ENCODE results near the gene HCRTR1.
A peak's percentile ranks its signal among the peaks of the same experiment; 100 is the strongest.

The HCRTR1 gene

DNA sequence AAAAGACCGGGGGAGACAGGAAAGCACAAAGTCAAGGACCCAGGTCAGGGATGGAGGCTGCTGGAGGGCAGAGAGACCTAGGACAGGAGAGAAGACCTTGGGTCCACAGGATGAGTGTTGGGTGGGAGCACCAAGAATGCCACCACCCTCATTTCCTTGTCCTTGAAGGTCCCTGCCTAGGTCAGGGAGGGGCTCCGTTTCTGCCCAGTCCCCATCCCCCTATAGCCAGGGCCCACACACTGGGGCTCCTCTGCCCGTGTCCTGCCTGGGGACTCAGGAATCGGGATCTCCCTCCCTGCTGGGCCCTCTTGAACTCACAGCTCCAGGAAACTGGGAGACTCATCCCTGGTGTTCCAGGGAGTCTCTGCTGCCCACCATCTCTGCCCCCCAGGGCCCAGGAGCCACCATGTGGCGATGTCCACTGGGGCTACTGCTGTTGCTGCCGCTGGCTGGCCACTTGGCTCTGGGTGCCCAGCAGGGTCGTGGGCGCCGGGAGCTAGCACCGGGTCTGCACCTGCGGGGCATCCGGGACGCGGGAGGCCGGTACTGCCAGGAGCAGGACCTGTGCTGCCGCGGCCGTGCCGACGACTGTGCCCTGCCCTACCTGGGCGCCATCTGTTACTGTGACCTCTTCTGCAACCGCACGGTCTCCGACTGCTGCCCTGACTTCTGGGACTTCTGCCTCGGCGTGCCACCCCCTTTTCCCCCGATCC, 40.6 kb upstream of the HCRTR1 start:
- TF ChIP-seq, protein P1, sequence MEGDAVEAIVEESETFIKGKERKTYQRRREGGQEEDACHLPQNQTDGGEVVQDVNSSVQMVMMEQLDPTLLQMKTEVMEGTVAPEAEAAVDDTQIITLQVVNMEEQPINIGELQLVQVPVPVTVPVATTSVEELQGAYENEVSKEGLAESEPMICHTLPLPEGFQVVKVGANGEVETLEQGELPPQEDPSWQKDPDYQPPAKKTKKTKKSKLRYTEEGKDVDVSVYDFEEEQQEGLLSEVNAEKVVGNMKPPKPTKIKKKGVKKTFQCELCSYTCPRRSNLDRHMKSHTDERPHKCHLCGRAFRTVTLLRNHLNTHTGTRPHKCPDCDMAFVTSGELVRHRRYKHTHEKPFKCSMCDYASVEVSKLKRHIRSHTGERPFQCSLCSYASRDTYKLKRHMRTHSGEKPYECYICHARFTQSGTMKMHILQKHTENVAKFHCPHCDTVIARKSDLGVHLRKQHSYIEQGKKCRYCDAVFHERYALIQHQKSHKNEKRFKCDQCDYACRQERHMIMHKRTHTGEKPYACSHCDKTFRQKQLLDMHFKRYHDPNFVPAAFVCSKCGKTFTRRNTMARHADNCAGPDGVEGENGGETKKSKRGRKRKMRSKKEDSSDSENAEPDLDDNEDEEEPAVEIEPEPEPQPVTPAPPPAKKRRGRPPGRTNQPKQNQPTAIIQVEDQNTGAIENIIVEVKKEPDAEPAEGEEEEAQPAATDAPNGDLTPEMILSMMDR (conservative IDR thresholded peaks at IDR 0.05; ENCODE audit: low read depth, low read length): no peak
- peak overlapping the region; percentile 42 for H3K4me3 ChIP-seq (ENCODE audit: low read length)
- DNase-seq (ENCODE audit: low read depth): no peak

DNA sequence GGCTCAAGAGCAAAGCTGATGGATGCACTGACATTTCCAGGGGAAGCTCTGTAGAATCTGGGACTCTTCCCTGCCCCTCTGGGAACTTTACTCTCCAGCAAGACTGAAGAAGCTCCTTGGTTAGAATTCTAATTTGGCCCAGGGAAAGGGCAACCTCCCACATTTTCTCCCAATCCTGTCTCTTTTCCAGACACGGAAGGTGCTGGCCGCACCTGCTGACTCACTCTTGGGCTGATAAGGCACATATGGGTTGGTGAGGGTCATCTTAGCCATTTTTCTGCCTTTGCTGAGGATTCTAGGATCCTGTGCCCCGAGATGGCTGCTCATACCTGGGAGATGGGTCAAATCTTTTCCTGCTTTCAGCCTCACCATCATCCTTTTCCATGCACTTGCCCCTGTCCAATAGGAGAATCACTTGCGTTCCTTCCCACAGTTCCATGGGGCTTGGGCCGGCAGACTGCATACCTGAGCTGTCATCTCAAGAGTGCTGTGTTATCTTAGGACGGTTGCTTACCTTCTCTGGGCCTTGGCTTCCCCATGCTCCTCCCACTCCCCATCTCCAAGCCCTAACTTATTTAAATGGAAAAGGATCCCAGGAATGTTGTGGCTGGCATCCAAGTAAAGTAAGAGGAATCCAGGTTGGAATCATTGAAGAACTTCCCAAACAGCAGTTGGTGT, 39.8 kb upstream of the HCRTR1 start:
- H3K4me3 ChIP-seq (ENCODE audit: low read length): no peak overlapping the region
- DNase-seq (ENCODE audit: low read depth): no peak
- TF ChIP-seq, protein P1 (conservative IDR thresholded peaks at IDR 0.05; ENCODE audit: low read depth, low read length): no peak

DNA sequence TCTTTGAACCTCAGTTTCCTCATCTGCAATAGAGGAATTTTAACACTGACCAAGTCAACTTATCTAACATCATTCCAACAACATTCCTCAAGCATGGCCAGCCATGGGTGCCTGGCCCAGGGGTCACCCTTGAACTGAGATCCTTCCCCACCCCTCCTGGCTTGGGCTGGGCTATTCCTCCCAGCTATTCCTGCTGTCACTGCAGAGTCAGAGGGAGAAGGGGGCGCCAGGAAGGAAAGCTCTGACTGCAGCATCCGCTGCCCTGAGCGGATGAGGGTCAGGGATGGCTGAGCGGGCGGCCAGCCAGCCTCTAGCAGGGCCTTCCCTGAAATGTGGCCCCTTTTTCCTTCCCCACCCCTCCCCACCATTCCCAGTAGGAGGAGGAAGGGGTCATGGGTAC, 38.1 kb upstream of the HCRTR1 start:
- no peak overlapping the region for H3K4me3 ChIP-seq (ENCODE audit: low read length)
- TF ChIP-seq, protein P1 (conservative IDR thresholded peaks at IDR 0.05; ENCODE audit: low read depth, low read length): no peak
- DNase-seq (ENCODE audit: low read depth): no peak

DNA sequence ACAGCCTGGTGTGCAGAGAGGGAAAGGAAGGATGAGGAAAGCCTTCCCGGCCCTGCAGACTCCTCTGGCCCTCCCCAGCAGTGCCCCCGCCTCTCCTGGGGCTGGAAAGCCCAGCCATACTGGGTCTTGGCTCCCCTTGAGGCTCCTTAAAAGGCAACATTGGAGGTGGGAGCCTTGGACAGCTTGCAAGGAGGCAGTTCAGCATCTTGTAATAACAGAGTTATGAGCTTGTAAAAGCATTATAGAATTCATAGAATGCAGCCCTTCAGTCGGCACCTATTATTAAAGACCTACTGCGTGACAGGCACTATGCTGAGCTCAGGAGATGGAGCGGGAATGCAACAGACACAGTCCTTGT, 37.0 kb upstream of the HCRTR1 start:
- TF ChIP-seq, protein P1 (conservative IDR thresholded peaks at IDR 0.05; ENCODE audit: low read depth, low read length): no peak
- no peak for DNase-seq (ENCODE audit: low read depth)
- no peak overlapping the region for H3K4me3 ChIP-seq (ENCODE audit: low read length)

DNA sequence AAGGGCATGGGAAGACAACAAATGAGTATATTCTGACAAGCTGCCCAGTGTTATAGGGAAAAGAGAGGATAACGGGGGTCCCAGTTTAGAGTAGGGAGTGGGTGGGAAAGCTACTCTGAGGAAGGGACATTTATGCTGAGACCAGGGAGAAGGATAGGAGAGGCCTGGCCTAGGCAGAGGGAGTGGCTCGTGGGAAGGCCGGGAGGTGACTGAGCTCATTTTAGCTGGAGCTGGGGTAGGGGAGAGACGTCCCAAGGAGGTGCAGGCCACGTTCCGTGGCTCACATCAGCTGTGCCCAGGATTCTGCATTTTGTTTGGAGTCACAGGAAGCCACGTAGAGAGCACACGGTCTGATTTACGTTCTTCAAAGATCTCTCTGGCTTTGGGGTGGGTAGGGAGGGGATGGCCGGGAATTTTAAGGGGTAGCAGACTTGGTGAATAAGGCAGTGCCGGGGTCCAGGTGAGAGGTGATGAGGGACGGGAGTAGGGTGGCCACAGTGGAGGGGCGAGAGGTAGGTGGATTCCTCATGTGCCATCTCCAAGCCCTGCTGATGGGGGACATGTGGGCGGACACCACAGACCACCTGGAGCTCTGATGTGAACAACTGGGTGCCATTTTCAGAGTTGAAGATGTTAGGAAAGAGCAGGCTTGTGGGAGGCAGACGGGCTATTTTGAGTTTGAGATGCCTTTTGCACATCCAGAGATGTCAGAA, 36.4 kb upstream of the HCRTR1 start:
- TF ChIP-seq, protein P1 (conservative IDR thresholded peaks at IDR 0.05; ENCODE audit: low read depth, low read length): no peak
- no peak for DNase-seq (ENCODE audit: low read depth)
- no peak overlapping the region for H3K4me3 ChIP-seq (ENCODE audit: low read length)

DNA sequence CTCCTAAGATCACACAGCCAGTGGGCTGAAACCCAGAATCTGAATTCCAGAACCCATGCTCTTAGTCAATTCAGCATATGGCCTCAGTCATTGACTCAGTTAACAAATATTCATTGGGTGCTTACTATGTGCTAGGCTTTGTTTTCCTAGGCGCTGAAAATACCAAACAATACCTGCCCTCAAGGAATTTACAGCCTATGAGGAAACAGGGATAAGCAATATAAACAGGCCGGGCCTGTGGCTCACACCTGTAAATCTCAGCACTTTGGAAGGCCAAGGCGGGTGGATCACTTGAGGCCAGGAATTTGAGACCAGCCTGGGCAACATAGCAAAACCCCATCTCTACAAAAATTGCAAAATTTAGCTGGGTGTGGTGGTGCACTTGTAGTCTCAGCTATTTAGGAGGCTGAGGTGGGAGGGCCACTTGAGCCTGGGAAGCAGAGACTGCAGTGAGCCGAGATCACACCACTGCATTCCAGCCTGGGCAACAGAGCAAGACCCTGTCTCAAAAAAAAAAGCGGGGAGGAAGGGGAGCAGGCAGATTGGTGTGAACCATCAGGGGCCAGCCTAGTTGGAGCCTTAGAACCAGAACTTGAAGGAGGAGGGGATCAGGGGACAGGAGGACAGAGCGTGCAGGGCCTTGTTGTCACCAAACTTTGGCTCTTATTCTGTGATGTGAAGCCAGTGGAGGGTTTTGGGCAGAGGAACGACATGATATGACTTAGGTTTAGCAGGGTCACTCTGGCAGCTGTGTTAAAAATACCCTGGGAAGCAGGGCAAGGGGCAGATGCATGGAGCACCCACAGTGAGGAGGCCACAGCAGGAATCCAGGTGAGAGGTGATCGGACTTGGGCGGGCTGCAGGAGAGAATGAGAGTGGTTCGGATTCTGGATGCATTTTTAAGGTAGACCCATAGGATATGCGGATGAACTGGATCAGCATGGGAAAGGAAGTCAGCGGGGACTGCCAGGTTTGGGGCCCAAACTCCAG, 35.4 kb upstream of the HCRTR1 start:
- DNase-seq (ENCODE audit: low read depth): no peak
- H3K4me3 ChIP-seq (ENCODE audit: low read length): no peak overlapping the region
- TF ChIP-seq, protein P1 (conservative IDR thresholded peaks at IDR 0.05; ENCODE audit: low read depth, low read length): no peak
